ENCODE results near the gene SCN8A.

SCN8A gene

GRCh38 chr12:51848326-51848727 is 257.3 kb downstream of the SCN8A start, which contains the start of gene FIGNL2:
FIGNL2 (minus strand) TSS chr12:51848718; CDS start chr12:51822413, 26,305 bp downstream.
- Histone ChIP-seq H3K27me3 (ENCODE audit: insufficient read depth, low read depth) (peaks cover 33% of the 10 kb centered on the region; the same call in 1 of the 2 replicates), H2AFZ (ENCODE audit: low read depth) (no peak within 1 kb of the TSS), H3K4me1 (ENCODE audit: low read depth, poor library complexity, severe bottlenecking) (no peaks in the 10 kb centered on the region), H3K27ac (no peak within 1 kb of the TSS), H3K36me3 (ENCODE audit: insufficient read depth) (no peaks in the 10 kb centered on the region), H4K20me1 (ENCODE audit: insufficient read depth) (no peaks in the 10 kb centered on the region), H3K4me3 (IDR thresholded peaks at IDR 0.05; ENCODE audit: insufficient read depth, low read depth, low read length) (no peak within 1 kb of the TSS), H3K79me2 (ENCODE audit: insufficient read depth, low read depth) (no peaks in the 10 kb centered on the region), H3K9ac (no peak within 1 kb of the TSS), H3K4me2 (no peak within 1 kb of the TSS)
- no peak for TF ChIP-seq CTCF (conservative IDR thresholded peaks at IDR 0.05; ENCODE audit: low read depth, low read length)

- no peaks in the 10 kb centered on the region for H3K79me2 ChIP-seq (ENCODE audit: insufficient read depth, low read depth)
- no peaks in the 10 kb centered on the region for H3K36me3 ChIP-seq (ENCODE audit: insufficient read depth)
- no peak overlapping the region for H2AFZ ChIP-seq (ENCODE audit: low read depth)
- peaks cover 25% of the 10 kb centered on the region; the same call in 1 of the 2 replicates for H3K27me3 ChIP-seq (ENCODE audit: insufficient read depth, low read depth)
- no peak overlapping the region for H3K4me3 ChIP-seq (IDR thresholded peaks at IDR 0.05; ENCODE audit: insufficient read depth, low read depth, low read length)
- no peak for TF ChIP-seq CTCF (conservative IDR thresholded peaks at IDR 0.05; ENCODE audit: low read depth, low read length)
- no peaks in the 10 kb centered on the region for H3K4me1 ChIP-seq (ENCODE audit: low read depth, poor library complexity, severe bottlenecking)
- H4K20me1 ChIP-seq (ENCODE audit: insufficient read depth) = no peaks in the 10 kb centered on the region
- H3K27ac ChIP-seq = no peak overlapping the region
- H3K4me2 ChIP-seq = no peak overlapping the region
- no peak overlapping the region for H3K9ac ChIP-seq
Observed at GRCh38 chr12:51848841-51849735, 258.1 kb downstream of the SCN8A start.

- Histone ChIP-seq H3K4me2 (no peak overlapping the region), H3K27me3 (ENCODE audit: insufficient read depth, low read depth) (peaks cover 17% of the 10 kb centered on the region; the same call in 1 of the 2 replicates), H3K36me3 (ENCODE audit: insufficient read depth) (no peaks in the 10 kb centered on the region), H3K4me3 (IDR thresholded peaks at IDR 0.05; ENCODE audit: insufficient read depth, low read depth, low read length) (no peak overlapping the region), H2AFZ (ENCODE audit: low read depth) (no peak overlapping the region), H3K27ac (no peak overlapping the region), H4K20me1 (ENCODE audit: insufficient read depth) (no peaks in the 10 kb centered on the region), H3K4me1 (ENCODE audit: low read depth, poor library complexity, severe bottlenecking) (no peaks in the 10 kb centered on the region), H3K79me2 (ENCODE audit: insufficient read depth, low read depth) (no peaks in the 10 kb centered on the region), H3K9ac (no peak overlapping the region)
- TF ChIP-seq CTCF (conservative IDR thresholded peaks at IDR 0.05; ENCODE audit: low read depth, low read length) = no peak
Observed at GRCh38 chr12:51850081-51850964, 259.3 kb downstream of the SCN8A start.

GRCh38 chr12:51850965-51851299 is 259.9 kb downstream of the SCN8A start:
- Histone ChIP-seq H3K27me3 (ENCODE audit: insufficient read depth, low read depth) (peaks cover 16% of the 10 kb centered on the region; the same call in 1 of the 2 replicates), H3K27ac (no peak overlapping the region)
- no peak for TF ChIP-seq CTCF (conservative IDR thresholded peaks at IDR 0.05; ENCODE audit: low read depth, low read length)

More at GRCh38 chr12:51850965-51851299, 259.9 kb downstream of the SCN8A start:
- Histone ChIP-seq H3K36me3 (ENCODE audit: insufficient read depth) (no peaks in the 10 kb centered on the region), H3K4me1 (ENCODE audit: low read depth, poor library complexity, severe bottlenecking) (no peaks in the 10 kb centered on the region), H3K79me2 (ENCODE audit: insufficient read depth, low read depth) (no peaks in the 10 kb centered on the region), H4K20me1 (ENCODE audit: insufficient read depth) (no peaks in the 10 kb centered on the region), H2AFZ (ENCODE audit: low read depth) (no peak overlapping the region), H3K9ac (no peak overlapping the region), H3K4me3 (IDR thresholded peaks at IDR 0.05; ENCODE audit: insufficient read depth, low read depth, low read length) (no peak overlapping the region), H3K4me2 (no peak overlapping the region)
